ENCODE data around the gene FAM20C. TPM values are rescaled to one million over a fixed set of nuclear protein-coding genes. Genes with fewer than 3 reads are reported as not detected.
"Not testable (repeated sequence)": the region's sequence is repeated elsewhere in the genome, so short reads cannot be mapped to it uniquely, and the experiment has no call there.

FAM20C gene
- polyA plus RNA-seq, 4 donors = 33.4 to 73.7 (median 63.3) TPM

GRCh38 chr7:171364-171904, 20.9 kb upstream of the FAM20C start:
- DNase-seq (ENCODE audit: low read depth in 4 of 4, low spot score in 3 of 4) = no peak

- no peak for DNase-seq (ENCODE audit: low read depth in 4 of 4, low spot score in 3 of 4)
Measured at GRCh38 chr7:171912-172515, 20.4 kb upstream of the FAM20C start.

- no peak for DNase-seq (ENCODE audit: low read depth in 4 of 4, low spot score in 3 of 4)
Measured at GRCh38 chr7:173209-173918, 19.0 kb upstream of the FAM20C start.

GRCh38 chr7:174716-175115, 17.7 kb upstream of the FAM20C start:
- no peak for DNase-seq (ENCODE audit: low read depth in 4 of 4, low spot score in 3 of 4)

- no peak for DNase-seq (ENCODE audit: low read depth in 4 of 4, low spot score in 3 of 4)
Measured at GRCh38 chr7:175955-176354, 16.4 kb upstream of the FAM20C start.

DNA sequence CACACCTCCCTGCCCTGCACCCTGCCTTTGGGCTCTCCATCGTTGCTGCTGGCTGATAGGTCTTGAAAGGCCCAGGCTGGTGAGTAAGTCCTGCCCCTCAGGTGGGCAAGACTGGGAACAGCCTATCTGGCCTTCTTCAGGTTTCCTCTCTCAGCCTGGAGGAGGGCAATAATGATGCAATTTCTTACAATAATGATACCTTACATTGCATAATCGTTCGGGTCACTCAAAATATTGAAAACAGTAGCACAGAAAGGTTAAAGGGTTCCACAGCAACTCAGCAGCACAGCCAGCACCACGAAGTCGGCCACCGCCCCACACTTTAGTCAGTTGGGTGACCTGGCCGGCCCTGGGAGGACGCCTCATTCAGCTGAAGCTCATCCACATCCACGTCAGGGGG, 16.0 kb upstream of the FAM20C start:
- DNase-seq (ENCODE audit: low read depth in 4 of 4, low spot score in 3 of 4) = no peak

- no peak for DNase-seq (ENCODE audit: low read depth in 4 of 4, low spot score in 3 of 4)
Measured at GRCh38 chr7:176786-177459, 15.4 kb upstream of the FAM20C start.

DNA sequence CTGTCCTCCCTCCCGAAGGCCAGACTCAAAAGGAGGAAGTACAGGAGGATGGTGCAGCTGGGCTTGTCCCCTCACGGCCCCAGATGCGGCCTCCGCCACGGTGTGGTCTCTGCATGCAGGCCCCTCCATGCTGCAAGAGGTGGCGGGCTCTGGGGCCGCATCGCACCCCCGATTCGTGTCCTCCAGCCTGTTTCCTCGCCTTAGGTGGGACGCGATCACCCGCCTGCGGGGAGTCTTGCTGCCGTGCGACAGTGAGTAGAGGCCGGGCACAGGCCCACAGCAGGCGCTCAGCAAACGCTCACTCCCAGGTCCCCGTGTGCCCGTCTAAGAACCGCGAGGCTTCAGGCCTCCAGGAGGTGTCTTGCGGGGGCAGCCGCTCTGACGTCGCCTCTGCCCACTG, 13.9 kb upstream of the FAM20C start:
- DNase-seq (ENCODE audit: low read depth in 4 of 4, low spot score in 3 of 4) = no peak

GRCh38 chr7:179209-179681, 13.1 kb upstream of the FAM20C start:
- DNase-seq (ENCODE audit: low read depth in 4 of 4, low spot score in 3 of 4) = no peak

DNA sequence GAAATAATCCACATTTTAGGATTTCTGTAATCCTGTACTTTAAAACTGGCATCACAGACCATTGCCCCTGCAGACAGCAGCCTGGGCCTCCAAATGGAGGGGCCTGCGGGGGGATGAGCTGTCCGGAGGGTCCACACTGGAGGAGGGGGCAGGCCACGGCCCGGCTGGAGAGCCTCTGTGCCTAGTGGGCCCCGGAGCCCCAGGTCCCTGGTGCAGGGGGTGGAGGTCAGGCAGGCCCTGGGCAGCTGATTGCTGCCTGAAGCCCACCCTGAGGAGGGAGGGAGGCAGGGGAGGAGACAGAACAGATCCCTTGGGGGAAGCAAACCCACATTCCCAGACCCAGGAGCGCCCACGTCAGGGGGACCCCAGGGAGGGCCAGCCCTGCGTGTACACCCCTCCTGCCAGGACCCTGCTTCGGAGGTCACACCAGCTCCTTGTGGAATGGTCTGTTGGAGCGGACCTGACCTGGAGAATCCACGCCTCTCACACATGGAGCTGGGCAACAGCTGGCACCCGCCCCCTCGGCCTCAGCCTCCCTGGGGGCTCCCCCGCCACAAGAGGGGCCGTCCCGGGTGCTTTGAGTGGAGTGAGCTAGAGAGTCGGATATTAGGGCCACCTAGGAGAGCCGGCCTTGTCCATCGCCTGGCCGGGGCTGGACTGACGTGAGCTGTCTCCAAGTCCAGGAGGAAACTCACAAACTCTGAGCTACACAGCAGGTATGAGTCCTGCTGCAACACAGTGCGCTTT, 12.2 kb upstream of the FAM20C start:
- DNase-seq (ENCODE audit: low read depth in 4 of 4, low spot score in 3 of 4) = no peak

GRCh38 chr7:181738-182137, 10.6 kb upstream of the FAM20C start:
- no peak for DNase-seq (ENCODE audit: low read depth in 4 of 4, low spot score in 3 of 4)

DNA sequence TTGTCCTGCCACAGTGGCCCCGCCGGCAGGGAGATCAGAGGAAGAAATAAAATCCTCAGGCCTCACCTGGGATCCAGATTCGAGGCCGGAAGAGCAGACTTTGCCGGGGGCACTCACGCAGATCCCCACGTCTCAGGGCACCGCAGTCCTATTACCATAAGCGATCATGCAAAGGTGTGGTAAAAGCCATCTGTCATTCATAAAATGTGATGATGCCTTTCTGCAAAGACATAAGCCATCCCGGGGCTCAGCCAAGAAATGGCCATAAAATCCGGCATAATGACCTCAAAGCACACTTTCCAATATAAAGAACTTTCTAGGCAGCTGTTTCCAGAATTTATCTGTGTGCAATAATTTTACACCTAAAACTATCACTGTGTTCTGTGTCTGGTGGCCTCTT, 9.9 kb upstream of the FAM20C start:
- DNase-seq (ENCODE audit: low read depth in 4 of 4, low spot score in 3 of 4) = not testable (repeated sequence)

DNA sequence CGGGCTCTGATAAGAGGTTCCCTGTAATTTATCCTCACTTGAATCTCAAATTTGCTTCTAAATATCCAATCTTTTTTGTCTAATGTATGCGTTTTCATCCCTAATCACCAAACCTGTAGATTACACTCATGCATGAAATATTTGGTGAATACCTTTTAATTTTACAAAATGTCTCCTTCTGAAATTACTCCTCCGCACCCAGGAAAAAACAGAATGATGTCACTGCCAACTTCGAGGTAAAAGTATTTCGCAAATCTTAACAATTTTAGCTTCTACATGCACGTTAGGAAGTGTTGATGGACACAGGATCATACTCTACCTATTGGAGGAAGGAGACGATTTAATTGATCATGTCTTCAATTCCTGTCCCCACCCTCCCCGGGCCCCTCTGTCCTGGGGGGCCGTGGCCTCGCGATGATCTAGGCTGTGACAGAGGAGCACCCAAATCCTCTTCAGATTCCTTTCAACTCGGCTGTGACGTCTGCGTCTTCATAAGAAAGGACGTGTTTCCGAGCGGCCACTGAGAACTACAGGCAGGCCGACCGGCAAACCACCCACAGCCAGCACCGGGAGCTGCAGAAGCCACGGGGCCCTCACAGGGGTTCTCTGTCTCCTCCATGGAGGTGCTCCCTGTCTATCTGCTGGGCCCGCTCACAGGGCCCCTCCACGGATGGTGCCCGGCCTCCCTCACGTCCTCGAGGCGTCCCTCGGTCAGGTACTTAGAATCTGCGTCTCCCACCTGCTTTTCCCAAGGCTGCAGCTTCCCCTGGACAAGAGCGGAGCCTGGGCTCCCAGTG, 8.7 kb upstream of the FAM20C start:
- no peak for DNase-seq (ENCODE audit: low read depth in 4 of 4, low spot score in 3 of 4)

GRCh38 chr7:184294-185264, 7.8 kb upstream of the FAM20C start:
- DNase-seq (ENCODE audit: low read depth in 4 of 4, low spot score in 3 of 4) = no peak

DNA sequence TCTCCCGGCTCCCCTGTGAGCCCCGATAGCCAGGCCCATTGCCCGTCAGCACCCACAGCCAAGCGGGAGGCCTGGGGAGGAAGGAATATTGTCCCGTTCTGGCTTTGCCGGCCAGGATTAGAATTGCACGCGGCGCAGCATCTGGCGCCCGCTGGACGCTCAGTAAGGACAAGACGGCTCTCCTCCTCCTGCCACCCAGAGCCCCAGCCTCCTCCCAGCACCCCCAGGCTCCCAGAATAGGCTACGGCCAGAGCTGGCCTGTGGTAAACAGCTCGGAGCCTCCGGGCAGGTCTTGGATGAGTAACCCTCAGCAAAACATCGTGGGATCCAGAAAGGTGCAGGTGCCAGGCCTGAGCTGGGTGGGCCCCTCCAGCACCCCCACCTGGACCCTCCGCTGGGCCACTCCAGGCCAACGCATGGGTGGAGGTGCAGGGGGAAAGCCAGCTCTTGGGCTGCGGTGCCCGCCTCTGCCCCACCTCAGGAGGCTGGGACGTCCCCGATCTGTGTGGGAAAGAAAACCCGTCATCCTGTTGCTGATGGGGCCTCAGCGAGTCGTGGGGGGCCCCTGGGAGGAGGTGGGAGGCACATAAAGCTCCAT, 5.8 kb upstream of the FAM20C start:
- DNase-seq (ENCODE audit: low read depth in 4 of 4, low spot score in 3 of 4) = no peak

- DNase-seq (ENCODE audit: low read depth in 4 of 4, low spot score in 3 of 4) = no peak
Measured at GRCh38 chr7:187227-187927, 5.0 kb upstream of the FAM20C start.

DNA sequence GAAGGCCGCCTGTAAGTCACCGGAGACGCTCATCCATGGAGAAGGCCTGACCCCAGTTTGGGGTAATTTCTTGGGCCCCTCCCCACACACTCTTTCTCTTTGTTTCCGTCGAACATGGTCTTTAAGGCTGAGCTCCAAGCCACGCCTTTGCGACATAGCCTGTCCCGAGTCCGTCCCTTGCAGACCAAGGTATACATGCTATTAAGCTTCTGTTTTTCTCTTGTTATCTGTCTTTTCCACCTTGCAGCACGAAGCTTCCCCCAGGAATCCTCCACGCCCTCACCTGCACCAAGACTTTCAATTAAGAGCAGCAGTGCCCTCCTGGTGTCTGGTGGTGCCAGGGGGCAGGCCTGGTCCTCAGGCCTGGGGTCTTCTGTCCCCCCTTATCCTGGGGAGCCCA, 4.2 kb upstream of the FAM20C start:
- no peak for DNase-seq (ENCODE audit: low read depth in 4 of 4, low spot score in 3 of 4)

Measured in left renal pelvis (tissue), 4 donors.